ENCODE results near the gene COX14.

The COX14 gene

GRCh38 chr12:50070314-50071060 is 41.5 kb upstream of the COX14 start:
- peak; percentile 51 for DNase-seq (ENCODE audit: low read depth)
- no peak overlapping the region for H3K4me3 ChIP-seq (ENCODE audit: low read depth, low read length)
- peak; percentile 98 for TF ChIP-seq CTCF (IDR thresholded peaks at IDR 0.05; ENCODE audit: control insufficient read depth, extremely low read depth, insufficient read depth)

- no peak for TF ChIP-seq CTCF (IDR thresholded peaks at IDR 0.05; ENCODE audit: control insufficient read depth, extremely low read depth, insufficient read depth)
- H3K4me3 ChIP-seq (ENCODE audit: low read depth, low read length), result no peak overlapping the region
- no peak for DNase-seq (ENCODE audit: low read depth)
Observed at GRCh38 chr12:50072198-50072907, 39.7 kb upstream of the COX14 start.

- DNase-seq (ENCODE audit: low read depth), result no peak
- no peak for TF ChIP-seq CTCF (IDR thresholded peaks at IDR 0.05; ENCODE audit: control insufficient read depth, extremely low read depth, insufficient read depth)
Observed at GRCh38 chr12:50073206-50073605, 38.8 kb upstream of the COX14 start.

DNA sequence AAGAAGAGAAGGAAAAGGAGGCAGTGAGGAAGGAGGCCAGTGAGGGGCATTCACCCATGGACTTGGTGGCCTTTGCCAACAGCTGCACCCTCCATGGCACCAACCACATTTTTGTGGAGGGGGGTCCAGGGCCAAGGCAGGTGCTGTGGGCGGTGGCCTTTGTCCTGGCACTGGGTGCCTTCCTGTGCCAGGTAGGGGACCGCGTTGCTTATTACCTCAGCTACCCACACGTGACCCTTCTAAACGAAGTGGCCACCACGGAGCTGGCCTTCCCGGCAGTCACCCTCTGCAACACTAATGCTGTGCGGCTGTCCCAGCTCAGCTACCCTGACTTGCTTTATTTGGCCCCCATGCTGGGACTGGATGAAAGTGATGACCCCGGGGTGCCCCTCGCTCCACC is 38.3 kb upstream of the COX14 start:
- TF ChIP-seq CTCF (IDR thresholded peaks at IDR 0.05; ENCODE audit: control insufficient read depth, extremely low read depth, insufficient read depth), result no peak
- no peak for DNase-seq (ENCODE audit: low read depth)

More at GRCh38 chr12:50073206-50073605, 38.8 kb upstream of the COX14 start:
- no peak overlapping the region for H3K4me3 ChIP-seq (ENCODE audit: low read depth, low read length)

GRCh38 chr12:50074936-50075807 is 36.9 kb upstream of the COX14 start:
- DNase-seq (ENCODE audit: low read depth), result peak; percentile 50
- no peak overlapping the region for H3K4me3 ChIP-seq (ENCODE audit: low read depth, low read length)
- peak; percentile 94 for TF ChIP-seq CTCF (IDR thresholded peaks at IDR 0.05; ENCODE audit: control insufficient read depth, extremely low read depth, insufficient read depth)

More for the DNA sequence above, 38.3 kb upstream of the COX14 start:
- no peak overlapping the region for H3K4me3 ChIP-seq (ENCODE audit: low read depth, low read length)

GRCh38 chr12:50075808-50076170 is 36.2 kb upstream of the COX14 start:
- no peak for DNase-seq (ENCODE audit: low read depth)
- no peak overlapping the region for H3K4me3 ChIP-seq (ENCODE audit: low read depth, low read length)
- TF ChIP-seq CTCF (IDR thresholded peaks at IDR 0.05; ENCODE audit: control insufficient read depth, extremely low read depth, insufficient read depth), result no peak
